A549 treated with CORT108297 at 1 μM for 4 hours (cell line): ENCODE data around the gene MFSD2A. TPM values are rescaled to one million over a fixed set of nuclear protein-coding genes. Genes with fewer than 3 reads are reported as not detected.

Experiments used
- total RNA-seq: library from RNA; stranded (reverse); fragments of 200-300 nt; extraction: Qiagen RNA extraction; gene quantifications from 5 replicates; pipeline ENCODE4 v1.2.3, GENCODE V29; 2022

Gene MFSD2A
- total RNA-seq: 4.0 to 4.3 TPM (median 4.2 TPM) in 5 replicates

GRCh38 chr1:39954870-39955546 lies at the start of gene MFSD2A:
TSS of gene MFSD2A (plus strand) at chr1:39955145. CDS start at chr1:39955293, 148 bp downstream.

Other genes starting within 250 kb of the MFSD2A start
- 39.7 to 42.5 TPM (median 40.8 TPM) in 5 replicates for gene PPIE, start 216.3 kb upstream of the MFSD2A start, total RNA-seq
- gene OXCT2, start 183.8 kb upstream of the MFSD2A start, total RNA-seq: 0.40 to 0.74 TPM (median 0.50 TPM) in 5 replicates
- gene BMP8B, start 166.3 kb upstream of the MFSD2A start, total RNA-seq: 3.5 to 4.9 TPM (median 4.5 TPM) in 5 replicates
- gene TRIT1, start 71.6 kb upstream of the MFSD2A start, total RNA-seq: 14.5 to 19.1 TPM (median 16.3 TPM) in 5 replicates
- 0.61 to 1.4 TPM (median 1.3 TPM) in 5 replicates for gene MYCL, start 53.2 kb upstream of the MFSD2A start, total RNA-seq
- gene CAP1, start 85.6 kb downstream of the MFSD2A start, total RNA-seq: 199 to 287 TPM (median 219 TPM) in 5 replicates
- 58.9 to 85.7 TPM (median 62.9 TPM) in 5 replicates for gene PPT1, start 142.1 kb downstream of the MFSD2A start, total RNA-seq
- 4.4 to 6.7 TPM (median 5.0 TPM) in 5 replicates for gene RLF, start 206.2 kb downstream of the MFSD2A start, total RNA-seq